Loucy (cell line): ENCODE measurements around the gene KLRK1.
A peak's percentile ranks its signal among the peaks of the same experiment; 100 is the strongest.
"Not testable (repeated sequence)": the region's sequence is repeated elsewhere in the genome, so short reads cannot be mapped to it uniquely, and the experiment has no call there.

Experiments
- H2AFZ ChIP-seq: fragments of 200-600 bp; sonication (generic); 2 replicates; pipeline ENCODE4 v1.6.0; 2016; ENCODE audit warnings: antibody characterized with exemption, mild to moderate bottlenecking, low read length, moderate library complexity
- H3F3A ChIP-seq: fragments of 200-600 bp; 2 replicates; pipeline ENCODE4 v1.6.0; 2016; ENCODE audit warnings: antibody characterized with exemption, low read depth, mild to moderate bottlenecking
- H3K27me3 ChIP-seq: fragments of 200-600 bp; sonication (generic); 2 replicates; pipeline ENCODE4 v1.6.1; 2014; ENCODE audit warnings: low read length, mild to moderate bottlenecking; ENCODE audit not compliant: insufficient read depth, poor library complexity, severe bottlenecking
- H3K36me3 ChIP-seq: fragments of 200-600 bp; sonication (generic); 2 replicates; pipeline ENCODE4 v1.6.1; 2016; ENCODE audit warnings: low read length; ENCODE audit not compliant: insufficient read depth
- H3K4me1 ChIP-seq: fragments of 200-600 bp; sonication (generic); 2 replicates; pipeline ENCODE4 v1.5.1; 2014; ENCODE audit warnings: low read length, mild to moderate bottlenecking; ENCODE audit not compliant: insufficient read depth, poor library complexity, severe bottlenecking
- H3K4me2 ChIP-seq: fragments of 200-600 bp; sonication (generic); 2 replicates; pipeline ENCODE4 v1.6.0; 2014; ENCODE audit warnings: antibody characterized with exemption, low read length, low read depth, mild to moderate bottlenecking; ENCODE audit not compliant: poor library complexity, severe bottlenecking
- H3K4me3 ChIP-seq: fragments of 200-600 bp; sonication (generic); 2 replicates; pipeline ENCODE4 v1.5.1; 2014; ENCODE audit warnings: low read length, mild to moderate bottlenecking, mixed read lengths; ENCODE audit not compliant: poor library complexity, severe bottlenecking
- H3K79me2 ChIP-seq: fragments of 200-600 bp; sonication (generic); 2 replicates; pipeline ENCODE4 v1.6.1; 2014; ENCODE audit warnings: low read length; ENCODE audit not compliant: insufficient read depth
- H3K9ac ChIP-seq: fragments of 200-600 bp; sonication (generic); 2 replicates; pipeline ENCODE4 v1.6.0; 2014; ENCODE audit warnings: mild to moderate bottlenecking, low read depth, low read length, moderate library complexity; ENCODE audit not compliant: poor library complexity, severe bottlenecking
- H3K9me2 ChIP-seq: fragments of 200-600 bp; sonication (generic); replicated peaks from 2 replicates; pipeline ENCODE4 v1.6.1; 2016; ENCODE audit warnings: low read depth, low read length, mixed read lengths
- H3K9me3 ChIP-seq: fragments of 200-600 bp; sonication (generic); 2 replicates; pipeline ENCODE4 v1.6.1; 2014; ENCODE audit warnings: mild to moderate bottlenecking, antibody characterized with exemption, low read length, low read depth; ENCODE audit not compliant: insufficient read depth
- H4K20me1 ChIP-seq: fragments of 200-600 bp; sonication (generic); 2 replicates; pipeline ENCODE4 v1.6.0; 2014; ENCODE audit warnings: antibody characterized with exemption, low read length, mild to moderate bottlenecking; ENCODE audit not compliant: insufficient read depth, poor library complexity, severe bottlenecking
- CTCF ChIP-seq: fragments of 200-600 bp; sonication (generic); conservative IDR thresholded peaks from 2 replicates; pipeline ENCODE4 v1.5.1; 2014; ENCODE audit warnings: mild to moderate bottlenecking, antibody characterized with exemption, low read length
- EZH2phosphoT487 ChIP-seq: fragments of 200-600 bp; IDR thresholded peaks from 2 replicates; pipeline ENCODE4 v1.6.1; 2018; ENCODE audit warnings: antibody characterized with exemption, mild to moderate bottlenecking, moderate library complexity, borderline replicate concordance

KLRK1 gene

GRCh38 chr12:10331642-10332239, 58.1 kb downstream of the KLRK1 start:
- no peaks in the 10 kb centered on the region for H4K20me1 ChIP-seq
- no peaks in the 10 kb centered on the region for H3K36me3 ChIP-seq
- no peak overlapping the region for H2AFZ ChIP-seq
- no peak overlapping the region for H3K4me2 ChIP-seq
- TF ChIP-seq EZH2phosphoT487 (no peak), CTCF (peak; percentile 67)
- H3K9ac ChIP-seq, result no peak overlapping the region
- H3K9me2 ChIP-seq, result no peaks in the 10 kb centered on the region
- H3F3A ChIP-seq, result no peaks in the 10 kb centered on the region
- H3K27me3 ChIP-seq, result no peaks in the 10 kb centered on the region
- H3K9me3 ChIP-seq, result no peaks in the 10 kb centered on the region
- no peak overlapping the region for H3K4me3 ChIP-seq
- H3K4me1 ChIP-seq, result peaks cover 3% of the 10 kb centered on the region
- H3K79me2 ChIP-seq, result no peaks in the 10 kb centered on the region

- not testable (repeated sequence) for H3K27me3 ChIP-seq
Measured at GRCh38 chr12:10328691-10329090, 61.1 kb downstream of the KLRK1 start.

More at GRCh38 chr12:10328691-10329090, 61.1 kb downstream of the KLRK1 start:
- not testable (repeated sequence) for H3K9me3 ChIP-seq, H3K9ac ChIP-seq, H3K9me2 ChIP-seq, H4K20me1 ChIP-seq, H3K79me2 ChIP-seq, H3F3A ChIP-seq, H3K4me2 ChIP-seq, H3K36me3 ChIP-seq, H3K4me1 ChIP-seq, H3K4me3 ChIP-seq, H2AFZ ChIP-seq
